Right ventricle myocardium inferior (tissue), 1 donor: ENCODE data around the gene MRPL22. TPM values are rescaled to one million over a fixed set of nuclear protein-coding genes. Genes with fewer than 3 reads are reported as not detected.

Experiments used
- total RNA-seq: library from RNA; stranded (reverse); fragmentation: NEBNext Ultra II Directional; extraction: Animal tissue kit (Norgen Biotek cat#: 25700); gene quantifications from one replicate; pipeline ENCODE4 v1.2.1, GENCODE V29; 2021
- donor health status: DM: no; HTN: yes; CAD: no; lungs with severe emphysema.

Gene MRPL22
- total RNA-seq, 1 donor from 2014 or later = 74.7 TPM

Other genes starting within 250 kb of the MRPL22 start
- gene LARP1, start 185.7 kb upstream of the MRPL22 start, total RNA-seq = 147 TPM
- 27.6 TPM for gene FAXDC2, start 90.5 kb upstream of the MRPL22 start, total RNA-seq
- gene CNOT8, start 82.4 kb upstream of the MRPL22 start, total RNA-seq = 26.3 TPM
- 13.0 TPM for gene GEMIN5, start 2.9 kb upstream of the MRPL22 start, total RNA-seq
- not detected for gene KIF4B, start 72.7 kb downstream of the MRPL22 start, total RNA-seq